GM18508 (cell line): ENCODE measurements around the gene CASKIN2.
"Not testable (repeated sequence)": the region's sequence is repeated elsewhere in the genome, so short reads cannot be mapped to it uniquely, and the experiment has no call there.

Experiments used
- ATAC-seq: cut with Tn5 transposase; IDR thresholded peaks from one replicate; pipeline ENCODE4 v1.9.1; 2021; ENCODE audit warnings: moderate number of reproducible peaks; ENCODE audit not compliant: insufficient read depth, unreplicated experiment

CASKIN2 gene

DNA sequence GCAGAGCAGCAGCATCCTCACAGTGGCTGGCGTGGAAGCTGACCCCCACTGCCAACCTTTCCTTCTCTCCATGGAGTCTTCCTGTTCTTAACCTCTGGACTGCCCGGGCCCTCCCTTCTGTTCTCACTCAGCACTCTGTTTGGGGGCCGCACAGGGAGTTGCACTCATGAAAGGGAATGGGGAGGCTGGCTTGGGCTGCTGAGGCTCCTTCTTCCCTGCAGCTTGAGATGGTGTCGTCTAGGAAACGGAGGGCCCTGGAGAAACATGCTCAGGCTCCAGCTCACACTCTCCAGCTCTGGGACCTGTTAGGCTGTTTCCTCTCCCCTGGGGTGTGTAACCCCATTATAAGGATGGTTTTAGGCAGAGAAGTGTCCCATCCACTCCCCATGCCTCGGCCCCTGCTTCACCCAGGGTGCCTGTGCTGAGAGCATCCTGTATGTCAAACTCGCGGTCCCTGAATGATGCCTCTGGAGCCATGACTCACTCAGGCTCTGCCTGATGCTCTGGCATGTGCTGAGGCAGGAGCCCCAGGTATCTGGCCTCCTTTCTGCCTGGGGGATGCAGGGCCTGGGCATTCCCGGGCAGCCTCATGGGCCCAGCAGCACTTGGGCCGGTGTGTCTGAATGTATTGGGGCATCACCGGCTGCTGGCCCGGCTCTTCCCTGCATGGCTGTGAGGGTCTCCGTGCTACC lies 40.0 kb downstream of the CASKIN2 start:
- ATAC-seq, result no peak

DNA sequence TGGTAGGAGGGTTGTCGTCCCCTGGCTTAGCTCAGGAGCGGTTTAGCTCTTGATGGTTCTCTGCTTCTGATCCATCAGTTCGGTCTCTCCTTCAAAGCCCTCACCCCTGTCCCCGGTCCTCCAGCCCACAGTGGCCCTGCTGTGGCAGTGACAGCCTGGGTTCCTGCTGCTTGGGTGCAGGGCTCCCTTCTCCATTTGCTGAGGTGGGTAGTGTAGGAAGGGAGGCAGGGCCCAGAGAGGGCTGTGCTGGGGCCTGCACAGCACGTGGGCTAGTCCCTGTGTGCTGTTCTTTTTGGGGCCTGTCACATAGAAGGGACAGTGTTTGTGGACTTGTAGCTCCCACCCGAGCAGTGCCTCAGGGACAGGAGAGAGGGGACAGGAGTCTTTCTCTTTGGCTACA lies 40.6 kb downstream of the CASKIN2 start:
- no peak for ATAC-seq

DNA sequence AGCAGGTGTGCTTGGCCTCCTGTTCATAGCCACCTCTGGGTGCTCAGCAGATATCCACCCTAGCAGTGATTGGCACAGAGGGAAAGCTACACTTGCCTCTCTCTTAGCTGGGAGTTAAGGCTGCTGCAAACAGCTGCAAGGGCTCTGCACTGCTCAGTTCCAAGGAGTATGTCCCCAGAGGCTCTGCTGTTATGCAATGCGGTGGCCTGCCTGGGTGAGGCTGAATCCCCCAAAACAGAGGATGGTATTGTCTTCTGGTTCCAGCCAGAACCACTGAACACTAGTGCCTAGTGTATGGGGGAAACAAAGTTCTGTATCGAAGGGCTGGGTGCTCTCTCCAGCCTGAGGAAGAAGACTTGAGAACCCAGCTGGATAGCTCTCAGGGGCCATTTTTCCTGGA lies 42.1 kb downstream of the CASKIN2 start:
- no peak for ATAC-seq

DNA sequence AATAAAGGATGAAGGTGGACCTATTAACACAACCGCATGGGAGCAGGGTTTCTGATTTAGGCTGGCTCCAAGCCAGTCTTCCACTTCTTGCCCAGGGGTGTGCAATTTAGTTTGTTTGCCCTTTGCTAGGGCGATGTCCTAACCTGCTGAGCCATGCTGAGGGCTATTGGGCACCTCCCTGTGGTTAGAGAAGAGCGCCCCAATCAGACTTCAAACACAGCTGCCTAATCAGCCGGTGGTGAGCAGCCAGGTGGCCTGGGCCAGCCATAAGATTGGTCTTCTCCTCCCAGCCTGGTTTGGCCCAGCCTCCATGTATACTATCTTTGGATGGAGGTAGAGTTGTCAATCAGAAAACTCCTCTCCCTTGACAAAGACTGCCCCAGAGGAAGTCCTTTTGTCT lies 43.2 kb downstream of the CASKIN2 start:
- no peak for ATAC-seq

DNA sequence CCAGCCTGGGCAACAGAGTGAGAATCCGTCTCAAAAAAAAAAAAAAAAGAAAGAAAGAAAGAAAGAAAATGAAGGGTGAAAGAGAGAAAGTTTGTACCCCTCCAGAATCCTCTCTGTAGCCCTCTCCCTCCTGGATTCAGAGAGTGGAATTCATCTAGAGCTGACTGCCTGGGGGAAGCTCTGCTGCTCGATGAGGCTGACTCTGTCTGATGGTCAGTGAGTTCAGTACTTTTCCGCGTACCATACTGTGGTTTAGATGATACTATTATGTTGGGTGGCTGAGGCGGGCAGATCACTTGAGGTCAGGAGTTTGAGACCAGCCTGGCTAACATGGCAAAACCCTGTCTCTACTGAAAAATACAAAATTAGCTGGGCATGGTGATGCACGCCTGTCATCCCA lies 44.1 kb downstream of the CASKIN2 start:
- ATAC-seq, result no peak

DNA sequence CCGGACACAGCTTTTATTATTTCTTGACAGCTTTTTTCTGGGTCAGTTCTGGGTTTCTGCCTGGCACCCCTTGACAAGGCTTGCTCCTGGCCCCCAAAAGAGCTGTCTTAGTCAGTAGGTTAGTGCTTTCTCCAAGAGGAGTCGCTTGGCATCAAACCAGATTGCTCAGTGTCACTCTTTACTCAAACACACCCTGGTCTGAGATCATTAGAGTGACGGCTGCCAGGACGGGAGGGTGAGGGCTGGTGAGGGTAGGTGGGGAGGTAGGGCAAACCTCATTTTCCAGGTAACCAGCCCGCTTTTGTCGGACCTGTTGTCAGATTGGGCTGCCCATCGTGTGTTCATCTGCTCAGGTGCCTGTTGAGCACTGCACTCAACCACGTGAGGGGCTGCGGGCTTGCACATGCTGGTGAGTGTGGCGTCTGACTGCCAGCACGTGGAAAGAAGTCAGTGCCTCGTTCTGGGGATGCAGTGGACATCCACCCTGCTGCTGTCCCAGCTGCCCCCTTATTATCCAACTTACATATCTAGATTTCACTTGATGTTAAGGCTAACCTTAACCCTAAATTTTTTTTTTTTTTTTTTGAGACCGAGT lies 46.5 kb downstream of the CASKIN2 start:
- ATAC-seq, result no peak

DNA sequence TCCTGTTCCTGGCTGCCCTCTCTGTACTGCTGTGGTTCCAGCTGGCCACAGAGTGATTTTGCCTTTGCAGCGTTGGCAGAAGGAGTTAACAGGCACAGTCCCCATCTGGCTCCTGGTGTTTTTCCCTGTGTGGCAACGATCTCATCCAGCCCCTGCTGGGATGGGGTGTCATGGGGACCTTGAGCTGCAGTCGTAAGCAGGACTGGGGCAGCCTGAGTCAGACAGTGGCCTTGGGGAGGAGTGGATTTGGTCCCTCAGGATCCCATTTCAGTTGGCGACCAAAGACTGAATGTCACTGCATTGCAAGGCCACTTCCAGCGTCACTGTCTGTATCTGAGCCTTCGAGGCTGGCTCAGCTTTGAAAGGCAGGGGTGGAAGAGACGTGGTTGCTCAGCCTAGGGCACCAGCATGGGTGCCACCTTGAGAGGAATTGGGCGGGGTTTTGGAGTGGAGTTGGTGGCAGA lies 47.0 kb downstream of the CASKIN2 start:
- ATAC-seq, result no peak

DNA sequence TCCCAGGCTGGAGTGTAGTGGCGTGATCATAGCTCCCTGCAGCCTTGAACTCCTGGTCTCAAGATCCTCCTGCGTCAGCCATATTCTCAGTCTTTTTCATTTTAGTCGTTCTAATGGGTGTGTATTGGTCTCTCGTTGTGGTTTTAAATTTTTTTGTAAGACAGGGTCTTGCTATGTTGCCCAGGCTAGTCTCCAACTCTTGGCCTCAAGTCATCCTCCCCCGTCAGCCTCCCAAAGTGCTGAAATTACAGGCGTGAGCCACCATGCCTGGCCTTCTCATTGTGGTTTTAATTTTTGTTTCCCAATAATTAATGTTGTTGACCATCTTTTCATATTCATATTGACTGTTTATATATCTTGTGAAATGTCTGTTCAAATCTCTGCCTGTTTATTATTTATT lies 50.3 kb downstream of the CASKIN2 start:
- no peak for ATAC-seq

DNA sequence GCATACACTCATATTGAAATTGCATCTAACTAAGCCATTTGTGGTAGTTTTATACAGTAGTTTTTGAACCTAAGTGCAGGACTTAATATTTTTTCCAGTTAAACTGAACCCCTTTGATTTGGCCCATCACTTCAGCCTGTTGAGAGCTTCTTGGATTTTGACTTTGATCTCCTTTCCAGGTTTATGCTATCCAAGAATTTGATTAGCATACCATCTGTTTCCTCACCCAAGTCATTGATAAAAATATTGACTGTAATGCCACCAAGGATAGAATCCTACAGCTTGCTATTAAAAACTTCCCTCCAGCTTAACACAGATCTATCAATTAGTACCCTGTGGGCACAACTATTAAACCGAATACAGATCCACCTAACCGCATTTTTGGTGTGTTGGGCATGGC lies 51.7 kb downstream of the CASKIN2 start:
- no peak for ATAC-seq

DNA sequence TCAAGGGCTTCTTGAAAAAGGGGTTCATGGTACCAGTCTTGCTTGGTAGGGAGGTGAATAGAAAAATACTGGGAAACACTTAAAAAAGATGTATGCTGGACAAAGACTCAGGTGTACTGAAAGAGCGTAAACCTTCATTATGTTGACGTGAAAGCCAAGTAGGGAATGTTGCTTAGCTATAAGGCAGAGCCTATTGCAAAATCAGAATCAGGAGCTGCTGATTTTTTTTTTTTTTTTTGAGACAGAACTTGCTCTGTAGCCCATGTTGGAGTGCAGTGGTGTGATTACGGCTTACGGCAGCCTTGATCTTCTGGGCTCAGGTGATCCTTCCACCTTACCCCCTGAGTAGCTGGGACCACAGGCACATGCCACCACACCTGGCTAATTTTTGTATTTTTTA lies 55.0 kb downstream of the CASKIN2 start:
- no peak for ATAC-seq

DNA sequence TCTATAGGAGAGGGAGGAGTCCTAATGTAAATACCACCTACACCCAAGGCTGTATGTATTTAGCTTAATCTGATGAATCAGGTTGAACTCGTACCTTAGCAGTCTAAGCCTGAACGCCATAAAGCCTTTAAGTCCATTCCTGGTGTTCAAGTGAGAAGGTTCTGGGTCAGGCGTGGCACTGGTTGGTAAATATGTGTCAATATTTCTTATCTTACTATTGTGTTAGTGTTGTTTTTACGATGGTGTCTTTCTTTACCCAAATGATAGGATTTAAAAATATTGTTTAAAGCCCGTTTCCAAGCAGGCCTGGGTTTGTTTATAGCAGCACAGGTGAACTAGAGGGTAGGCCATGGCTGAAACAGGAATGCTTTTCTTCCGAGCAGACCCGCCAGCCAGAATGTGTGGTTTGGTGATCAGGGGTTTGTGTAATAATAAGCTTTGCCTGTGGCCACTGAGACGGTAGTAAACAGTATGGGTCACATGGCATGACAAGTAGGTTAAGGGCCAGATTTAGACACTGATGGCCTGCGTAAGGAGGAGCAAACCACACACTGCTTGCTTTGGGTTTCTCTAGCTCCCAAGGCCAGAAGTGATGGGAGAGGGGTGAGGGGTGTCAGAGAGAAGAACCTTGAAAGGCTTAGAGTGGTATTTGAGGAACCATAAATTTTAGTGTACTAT lies 55.6 kb downstream of the CASKIN2 start:
- no peak for ATAC-seq

DNA sequence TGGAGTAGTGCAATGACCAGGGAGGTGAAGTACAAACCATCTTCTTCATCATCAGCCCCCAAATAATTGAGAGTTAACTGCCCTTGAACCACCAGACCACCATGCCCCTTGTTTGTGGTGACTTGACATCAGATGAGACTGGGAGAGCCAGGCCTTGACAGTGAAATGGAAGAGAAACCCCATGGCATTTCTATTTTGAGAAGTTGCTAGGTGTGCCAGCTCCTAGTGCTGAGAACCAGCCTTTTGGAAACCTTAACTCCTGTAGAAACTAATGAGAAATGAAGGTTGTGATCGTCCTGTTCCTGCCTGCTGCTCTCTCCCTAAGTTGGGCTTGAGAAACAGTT lies 56.1 kb downstream of the CASKIN2 start:
- no peak for ATAC-seq

DNA sequence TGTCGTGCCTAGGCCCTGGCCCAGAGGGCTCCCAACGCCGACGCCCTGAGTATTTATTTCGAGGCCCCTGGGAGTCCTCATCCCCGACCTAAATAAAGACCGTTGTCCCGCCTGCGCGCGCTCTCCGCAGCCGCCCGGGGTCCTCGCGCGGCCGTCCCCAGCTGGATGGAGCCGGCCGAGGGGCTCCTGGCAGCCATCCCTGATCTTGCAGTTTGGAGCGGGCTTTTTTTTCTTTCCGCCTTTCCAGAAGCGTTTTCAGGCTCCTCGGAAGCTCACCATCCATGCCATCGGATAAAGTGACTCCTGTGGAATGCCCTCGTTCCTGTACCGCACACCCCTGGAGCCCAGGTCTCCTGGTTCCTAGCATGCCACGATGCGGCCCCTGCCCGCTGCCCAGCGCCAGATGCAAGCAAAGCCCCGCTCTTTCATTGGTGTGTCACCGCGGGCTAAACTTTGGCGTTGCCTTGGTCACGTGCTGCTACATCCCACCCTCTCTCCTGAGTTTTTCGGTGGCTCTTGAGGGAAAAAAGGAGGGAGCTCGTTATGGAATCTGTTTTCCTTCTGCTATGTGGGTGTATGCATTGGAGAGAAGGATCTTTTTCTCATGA lies 58.2 kb downstream of the CASKIN2 start:
- ATAC-seq, result no peak

DNA sequence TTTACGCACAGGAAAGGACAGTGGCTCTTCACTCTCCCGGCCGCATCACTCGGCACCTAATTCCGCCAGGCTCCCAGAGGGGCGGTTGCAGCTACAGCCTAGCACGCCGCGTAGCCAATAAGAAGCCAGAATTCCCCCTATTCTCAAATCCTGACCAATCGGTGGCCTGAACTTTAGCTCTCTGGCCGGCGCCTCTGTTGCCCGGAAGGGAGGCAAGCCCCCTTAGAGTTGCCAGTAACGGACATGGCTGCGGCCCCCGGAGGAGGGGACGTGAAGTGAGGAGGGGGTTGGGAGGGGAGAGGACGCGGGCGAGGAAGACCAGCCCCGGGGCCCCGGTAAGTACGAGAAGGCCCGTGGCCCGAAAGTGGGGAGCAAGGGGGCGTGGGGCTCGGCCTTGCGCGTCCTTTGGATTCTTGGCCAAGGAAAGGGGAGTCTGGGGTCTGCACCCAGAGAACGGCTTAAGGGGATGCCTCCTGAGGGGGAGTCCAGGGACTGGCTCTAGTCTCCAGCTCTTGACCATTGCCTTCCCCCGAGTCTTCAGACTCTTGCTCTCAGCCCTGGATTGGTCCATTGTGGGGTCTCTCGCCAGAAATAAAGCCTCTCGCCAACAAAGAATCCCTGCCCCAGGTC lies 58.8 kb downstream of the CASKIN2 start, which contains the start of gene TMEM94:
TSS of gene TMEM94 (plus strand) at position 219 of the 630 bp plus-strand sequence. CDS start 15,271 bp downstream, outside the sequence.
- ATAC-seq, result peak; percentile 81

DNA sequence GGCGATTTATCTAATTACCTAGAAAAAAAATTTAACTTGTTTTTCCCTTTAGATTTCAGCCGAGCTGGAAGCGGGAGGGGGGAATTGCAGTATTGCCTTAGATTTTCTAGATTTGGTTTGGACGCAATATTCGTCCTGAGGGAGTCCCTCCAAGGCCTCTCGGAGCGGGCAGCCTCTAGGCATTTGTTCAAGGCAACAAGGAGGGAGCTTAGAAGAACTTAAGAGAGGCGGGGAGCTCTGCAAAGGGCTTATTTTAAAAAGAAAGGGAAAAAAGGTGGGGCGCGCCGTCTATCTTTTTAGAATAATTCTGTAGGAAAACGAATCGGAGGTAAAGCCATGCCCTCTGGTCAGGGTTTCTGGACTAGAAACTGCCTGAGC lies 59.3 kb downstream of the CASKIN2 start:
- no peak for ATAC-seq

DNA sequence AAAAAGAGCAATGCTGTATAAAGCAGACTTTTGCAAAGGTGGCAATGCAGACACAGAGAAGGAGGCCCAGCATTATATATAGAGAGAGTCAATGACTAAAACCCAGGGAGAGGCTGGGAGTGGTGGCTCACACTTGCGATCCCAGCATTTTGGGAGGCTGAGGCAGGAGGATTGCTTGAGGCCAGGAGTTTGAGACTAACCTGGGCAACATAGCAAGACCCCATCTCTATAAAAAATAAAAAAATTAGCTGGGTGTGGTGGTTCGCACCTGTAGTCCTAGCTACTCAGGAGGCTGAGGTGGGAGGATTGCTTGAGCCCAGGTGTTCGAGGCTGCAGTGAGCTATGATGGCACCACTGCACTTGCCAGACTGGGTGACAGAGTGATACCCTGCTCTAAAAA lies 60.7 kb downstream of the CASKIN2 start:
- ATAC-seq, result not testable (repeated sequence)

DNA sequence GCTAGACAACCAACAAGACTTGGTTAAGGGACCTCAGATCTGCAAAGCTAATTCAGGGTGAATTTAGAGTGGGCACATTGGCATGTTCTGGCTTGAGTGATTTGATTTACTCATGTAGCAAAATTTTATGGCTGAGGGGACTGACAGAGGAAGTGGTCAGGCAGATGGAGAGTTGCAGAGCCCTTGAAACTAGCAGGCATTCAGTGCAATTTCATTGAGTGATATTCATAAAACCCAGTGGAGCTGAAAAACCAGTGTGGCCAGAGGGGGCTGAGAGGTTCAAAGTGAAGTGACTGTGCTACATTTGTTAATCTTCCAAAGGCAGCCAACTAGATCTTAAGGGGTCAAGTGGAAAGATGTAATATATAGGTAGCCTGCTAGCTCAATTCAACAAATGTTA lies 61.1 kb downstream of the CASKIN2 start:
- no peak for ATAC-seq

DNA sequence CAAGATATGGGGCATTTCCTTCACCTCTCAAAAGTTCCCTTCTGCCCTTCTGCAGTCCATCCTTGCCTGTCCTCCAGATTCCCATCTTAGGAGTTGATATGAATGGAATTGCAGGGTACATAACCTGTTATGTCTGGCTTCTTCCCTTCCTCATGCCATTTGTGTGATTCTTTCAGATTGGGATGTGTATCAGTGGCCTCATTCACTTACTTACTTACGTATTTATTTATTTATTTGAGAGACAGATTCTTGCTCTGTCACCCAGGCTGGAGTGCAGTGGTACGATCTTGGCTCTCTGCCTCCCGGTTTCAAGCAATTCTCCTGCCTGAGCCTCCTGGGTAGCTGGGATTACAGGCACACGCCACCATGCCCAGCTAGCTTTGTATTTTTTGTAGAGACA lies 65.1 kb downstream of the CASKIN2 start:
- no peak for ATAC-seq
